Fibroblast of lung (primary cell): ENCODE results near the gene BRD7. TPM values are rescaled to one million over a fixed set of nuclear protein-coding genes. Genes with fewer than 3 reads are reported as not detected.

ENCODE experiments used
- DNase-seq, 2 donors: peaks; one replicate each; pipeline versions ENCODE4 v3.0.0 to v3.0.0-alpha.2; 2010; ENCODE audit warnings: low read depth in 2 of 2
- H2AFZ ChIP-seq: 2 replicates; pipeline ENCODE4 v1.5.1; 2012; ENCODE audit warnings: low read length, control low read depth, inconsistent platforms
- H3K27ac ChIP-seq: 2 replicates; pipeline ENCODE4 v1.5.1; 2011; ENCODE audit warnings: low read length, control low read depth; ENCODE audit not compliant: insufficient read depth
- H3K27me3 ChIP-seq: 2 replicates; pipeline ENCODE4 v1.5.1; 2011; ENCODE audit warnings: mild to moderate bottlenecking, low read length; ENCODE audit not compliant: control insufficient read depth, insufficient read depth
- H3K36me3 ChIP-seq: 2 replicates; pipeline ENCODE4 v1.5.1; 2011; ENCODE audit warnings: low read length; ENCODE audit not compliant: control insufficient read depth, insufficient read depth
- H3K4me1 ChIP-seq: 2 replicates; pipeline ENCODE4 v1.5.1; 2011; ENCODE audit warnings: low read length; ENCODE audit not compliant: control insufficient read depth, insufficient read depth; ENCODE audit errors: extremely low read depth
- H3K4me2 ChIP-seq: 2 replicates; pipeline ENCODE4 v1.5.1; 2011; ENCODE audit warnings: low read length, control low read depth; ENCODE audit not compliant: insufficient read depth; ENCODE audit errors: extremely low read depth
- H3K4me3 ChIP-seq, 4 experiments: fragments of 200-600 bp in 1 of 4; sonication (generic) in 1 of 4; replicated peaks in 1 of 4; 2 replicates each; pipeline ENCODE4 v1.5.1; 2011 to 2016; ENCODE audit warnings: low read length in 4 of 4, low read depth in 3 of 4, mild to moderate bottlenecking in 3 of 4, control low read depth in 2 of 4, inconsistent platforms in 1 of 4, mixed read lengths in 1 of 4; ENCODE audit not compliant: insufficient read depth in 1 of 4; ENCODE audit errors: control extremely low read depth in 1 of 4
- H3K79me2 ChIP-seq: 2 replicates; pipeline ENCODE4 v1.5.1; 2012; ENCODE audit warnings: mild to moderate bottlenecking, low read length, inconsistent platforms; ENCODE audit not compliant: control insufficient read depth, insufficient read depth
- H3K9ac ChIP-seq: 2 replicates; pipeline ENCODE4 v1.5.1; 2011; ENCODE audit warnings: mild to moderate bottlenecking, low read length, control low read depth; ENCODE audit not compliant: insufficient read depth
- H3K9me3 ChIP-seq: 2 replicates; pipeline ENCODE4 v1.5.1; 2012; ENCODE audit warnings: low read depth, low read length; ENCODE audit not compliant: control insufficient read depth, insufficient read depth
- H4K20me1 ChIP-seq: 2 replicates; pipeline ENCODE4 v1.5.1; 2011; ENCODE audit warnings: low read length; ENCODE audit not compliant: control insufficient read depth, insufficient read depth; ENCODE audit errors: extremely low read depth
- EZH2 ChIP-seq: IDR thresholded peaks from 2 replicates; pipeline ENCODE4 v1.5.1; 2012; ENCODE audit warnings: low read length, control low read depth, mild to moderate bottlenecking; ENCODE audit errors: missing control alignments
- polyA plus RNA-seq, 2 donors: library from polyadenylated mRNA; depleted of rRNA in 1 of 2; stranded (reverse) in 1 of 2; unstranded in 1 of 2; fragments of >200 nt; gene quantifications; 2 replicates each; pipeline ENCODE4 v1.2.1, GENCODE V29; 2011 to 2012; ENCODE audit warnings: missing spikeins in 1 of 2
- total RNA-seq: library from RNA; depleted of rRNA; stranded (reverse); fragments of >200 nt; gene quantifications from 2 replicates; pipeline ENCODE4 v1.2.1, GENCODE V29; 2014
- TF ChIP-seq, protein P1 (sequence below), 2 donors: IDR thresholded peaks in 1 of 2; conservative IDR thresholded peaks in 1 of 2; 1 replicate in 1 of 2; 2 replicates in 1 of 2; pipeline ENCODE4 v1.5.1; 2011 to 2012; ENCODE audit warnings: low read length in 2 of 2, control low read depth in 1 of 2, inconsistent platforms in 1 of 2, low read depth in 1 of 2, mild to moderate bottlenecking in 1 of 2

BRD7 gene
- total and polyA plus RNA-seq, 2 donors (not counting 1 experiment from before 2014, with no cell fraction given) = 50.0 to 51.5 TPM

- no peaks in the 10 kb centered on the region for H3K79me2 ChIP-seq
- no peaks in the 10 kb centered on the region for H3K27me3 ChIP-seq
- no peaks in the 10 kb centered on the region for H3K4me1 ChIP-seq
- H3K27ac ChIP-seq = no peak overlapping the region
- H4K20me1 ChIP-seq = no peaks in the 10 kb centered on the region
- no peak overlapping the region for H3K9ac ChIP-seq
- H2AFZ ChIP-seq = no peak overlapping the region
- no peaks in the 10 kb centered on the region for H3K36me3 ChIP-seq
- TF ChIP-seq, protein P1, sequence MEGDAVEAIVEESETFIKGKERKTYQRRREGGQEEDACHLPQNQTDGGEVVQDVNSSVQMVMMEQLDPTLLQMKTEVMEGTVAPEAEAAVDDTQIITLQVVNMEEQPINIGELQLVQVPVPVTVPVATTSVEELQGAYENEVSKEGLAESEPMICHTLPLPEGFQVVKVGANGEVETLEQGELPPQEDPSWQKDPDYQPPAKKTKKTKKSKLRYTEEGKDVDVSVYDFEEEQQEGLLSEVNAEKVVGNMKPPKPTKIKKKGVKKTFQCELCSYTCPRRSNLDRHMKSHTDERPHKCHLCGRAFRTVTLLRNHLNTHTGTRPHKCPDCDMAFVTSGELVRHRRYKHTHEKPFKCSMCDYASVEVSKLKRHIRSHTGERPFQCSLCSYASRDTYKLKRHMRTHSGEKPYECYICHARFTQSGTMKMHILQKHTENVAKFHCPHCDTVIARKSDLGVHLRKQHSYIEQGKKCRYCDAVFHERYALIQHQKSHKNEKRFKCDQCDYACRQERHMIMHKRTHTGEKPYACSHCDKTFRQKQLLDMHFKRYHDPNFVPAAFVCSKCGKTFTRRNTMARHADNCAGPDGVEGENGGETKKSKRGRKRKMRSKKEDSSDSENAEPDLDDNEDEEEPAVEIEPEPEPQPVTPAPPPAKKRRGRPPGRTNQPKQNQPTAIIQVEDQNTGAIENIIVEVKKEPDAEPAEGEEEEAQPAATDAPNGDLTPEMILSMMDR (conservative IDR thresholded peaks at IDR 0.05 in 1 of 2, IDR thresholded peaks at IDR 0.05 in 1 of 2; ENCODE audit: low read depth in 1 of 2, low read length in 2 of 2) = no peak
- no peak for TF ChIP-seq EZH2
- no peak overlapping the region for H3K4me3 ChIP-seq
- no peak for DNase-seq
- H3K9me3 ChIP-seq = no peaks in the 10 kb centered on the region
- H3K4me2 ChIP-seq = no peak overlapping the region
Measured at GRCh38 chr16:50275428-50276325, 93.1 kb downstream of the BRD7 start.

- DNase-seq = no peak
- no peak overlapping the region for H2AFZ ChIP-seq
- no peaks in the 10 kb centered on the region for H3K9me3 ChIP-seq
- no peak overlapping the region for H3K9ac ChIP-seq
- H3K27me3 ChIP-seq = no peaks in the 10 kb centered on the region
- H3K4me1 ChIP-seq = no peaks in the 10 kb centered on the region
- no peak overlapping the region for H3K4me2 ChIP-seq
- no peaks in the 10 kb centered on the region for H3K36me3 ChIP-seq
- H3K4me3 ChIP-seq = no peak overlapping the region
- no peak for TF ChIP-seq EZH2
- TF ChIP-seq, protein P1 (conservative IDR thresholded peaks at IDR 0.05 in 1 of 2, IDR thresholded peaks at IDR 0.05 in 1 of 2; ENCODE audit: low read depth in 1 of 2, low read length in 2 of 2) = no peak
- no peak overlapping the region for H3K27ac ChIP-seq
- no peaks in the 10 kb centered on the region for H3K79me2 ChIP-seq
- no peaks in the 10 kb centered on the region for H4K20me1 ChIP-seq
Measured at GRCh38 chr16:50275098-50275415, 93.7 kb downstream of the BRD7 start.

DNA sequence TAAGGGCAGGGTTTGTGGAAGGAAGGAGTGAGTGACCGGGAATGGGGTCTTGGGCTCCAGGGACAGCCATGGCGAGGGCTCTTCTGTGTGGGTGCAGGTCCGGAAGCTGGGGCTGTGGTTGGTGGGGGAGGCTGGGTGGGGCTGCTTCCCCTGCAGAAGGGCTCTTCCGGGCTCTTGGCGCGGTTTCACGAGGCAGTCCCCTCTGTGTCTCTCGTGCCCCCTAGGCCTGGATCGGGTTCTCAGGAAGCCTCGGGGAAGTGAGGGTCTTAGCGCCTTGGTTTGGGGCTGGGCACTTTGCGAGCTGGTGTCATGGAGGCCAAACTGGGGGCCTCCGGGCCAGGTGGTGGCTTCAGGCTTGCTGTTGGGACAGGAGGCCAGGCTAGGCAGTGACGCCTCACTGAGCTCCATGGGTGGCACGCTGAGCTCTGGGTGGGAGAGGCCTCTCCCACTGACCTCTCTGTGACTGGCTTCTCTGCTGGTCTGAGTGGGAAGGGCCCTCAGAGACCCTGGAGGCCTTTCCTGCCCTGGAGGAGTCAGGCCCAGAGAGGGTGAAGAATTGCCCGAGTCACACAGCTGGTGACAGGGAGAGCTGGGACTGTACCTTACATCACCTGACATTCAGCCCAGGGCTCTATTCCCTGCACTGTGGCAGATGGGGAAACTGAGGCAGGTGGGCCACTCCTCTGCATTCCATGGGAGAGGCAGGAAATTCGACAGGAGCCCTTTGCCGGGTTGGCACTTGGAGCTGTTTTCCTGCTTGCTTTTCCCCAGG, 94.3 kb downstream of the BRD7 start:
- Histone ChIP-seq H3K27me3 (no peaks in the 10 kb centered on the region), H4K20me1 (no peaks in the 10 kb centered on the region), H3K27ac (no peak overlapping the region), H3K4me1 (no peaks in the 10 kb centered on the region), H3K4me3 (no peak overlapping the region), H3K79me2 (no peaks in the 10 kb centered on the region), H3K36me3 (no peaks in the 10 kb centered on the region), H2AFZ (no peak overlapping the region), H3K9ac (no peak overlapping the region), H3K4me2 (no peak overlapping the region), H3K9me3 (no peaks in the 10 kb centered on the region)
- DNase-seq = no peak
- no peak for TF ChIP-seq EZH2
- TF ChIP-seq, protein P1 (conservative IDR thresholded peaks at IDR 0.05 in 1 of 2, IDR thresholded peaks at IDR 0.05 in 1 of 2; ENCODE audit: low read depth in 1 of 2, low read length in 2 of 2) = no peak
